HUDEP-2 (cell line): Measurements from ENCODE around the gene MCM8.

Source experiments
- DNase-seq, 76 experiments: peaks; one replicate each; lab custom pipeline; 2025; ENCODE audit not compliant: unreplicated experiment in 76 of 76; lab: John Stamatoyannopoulos, UW

Gene MCM8

GRCh38 chr20:6040540-6040939, 90.1 kb downstream of the MCM8 start:
- DNase-seq = no peak

GRCh38 chr20:6040958-6041807, 90.7 kb downstream of the MCM8 start:
- no peak for DNase-seq

GRCh38 chr20:6041808-6042265, 91.4 kb downstream of the MCM8 start:
- no peak for DNase-seq

- DNase-seq = peak in 2 of 76 experiments; percentile 3 to 6
These were observed 93.7 kb downstream of the MCM8 start for GRCh38 chr20:6044115-6044514.

- no peak for DNase-seq
These were observed 95.1 kb downstream of the MCM8 start for GRCh38 chr20:6045566-6045965.

- no peak for DNase-seq
These were observed 96.0 kb downstream of the MCM8 start for GRCh38 chr20:6046432-6046831.

- no peak for DNase-seq
These were observed 97.9 kb downstream of the MCM8 start for GRCh38 chr20:6048391-6048790.
